Measurements from ENCODE around the gene LYPD6.
"Not testable (repeated sequence)": the region's sequence is repeated elsewhere in the genome, so short reads cannot be mapped to it uniquely, and the experiment has no call there.

LYPD6 gene, protein sequence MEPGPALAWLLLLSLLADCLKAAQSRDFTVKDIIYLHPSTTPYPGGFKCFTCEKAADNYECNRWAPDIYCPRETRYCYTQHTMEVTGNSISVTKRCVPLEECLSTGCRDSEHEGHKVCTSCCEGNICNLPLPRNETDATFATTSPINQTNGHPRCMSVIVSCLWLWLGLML

DNA sequence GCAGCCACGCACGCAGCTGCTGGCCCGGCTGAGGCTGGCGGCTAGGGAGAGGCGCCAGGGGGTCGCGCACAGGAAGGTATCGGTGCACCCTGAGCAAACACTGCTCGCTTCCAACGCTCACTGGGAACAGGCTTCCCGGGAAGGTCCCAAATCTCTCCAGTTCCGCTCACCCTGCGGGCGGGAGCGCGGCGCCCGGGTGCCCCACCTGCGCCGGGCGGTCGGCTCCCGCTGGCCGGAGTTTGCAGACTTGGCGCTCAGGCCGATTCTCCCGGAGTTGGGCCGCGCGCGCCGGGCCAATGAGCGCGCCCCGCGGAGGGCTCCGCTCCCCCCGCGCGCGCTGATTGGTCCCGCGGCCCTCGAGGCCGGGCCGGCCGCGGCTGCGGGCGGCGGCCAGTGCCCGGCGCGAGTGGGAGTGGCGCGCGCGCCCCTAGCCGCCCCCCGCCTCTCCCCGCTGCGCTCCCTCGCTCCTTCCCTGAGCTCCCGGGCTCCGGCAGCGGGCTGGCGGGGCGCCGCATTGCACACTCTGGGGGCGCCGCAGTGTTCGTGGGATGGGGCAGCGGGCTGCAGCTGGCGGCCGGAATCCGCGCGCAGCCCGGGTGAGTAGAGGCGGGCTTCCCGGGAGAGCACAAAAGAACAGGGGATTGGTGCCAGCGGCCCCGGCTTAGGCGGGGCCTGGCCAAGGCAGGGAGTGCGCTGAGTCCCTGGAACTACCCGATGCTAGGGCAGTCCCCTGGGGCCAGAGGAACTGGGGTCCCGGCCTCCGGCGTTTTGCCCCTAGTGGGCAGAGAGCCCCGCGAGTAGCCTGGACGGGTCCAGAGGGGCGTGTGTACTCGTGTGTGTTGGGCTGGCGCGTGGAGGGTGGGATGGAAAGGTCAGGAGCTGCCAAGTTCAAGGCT lies at the start of gene LYPD6:
TSS of gene LYPD6 (plus strand) at position 461 of the 896 bp plus-strand sequence. CDS start 107,122 bp downstream, outside the sequence.
- no peak for DNase-seq

DNA sequence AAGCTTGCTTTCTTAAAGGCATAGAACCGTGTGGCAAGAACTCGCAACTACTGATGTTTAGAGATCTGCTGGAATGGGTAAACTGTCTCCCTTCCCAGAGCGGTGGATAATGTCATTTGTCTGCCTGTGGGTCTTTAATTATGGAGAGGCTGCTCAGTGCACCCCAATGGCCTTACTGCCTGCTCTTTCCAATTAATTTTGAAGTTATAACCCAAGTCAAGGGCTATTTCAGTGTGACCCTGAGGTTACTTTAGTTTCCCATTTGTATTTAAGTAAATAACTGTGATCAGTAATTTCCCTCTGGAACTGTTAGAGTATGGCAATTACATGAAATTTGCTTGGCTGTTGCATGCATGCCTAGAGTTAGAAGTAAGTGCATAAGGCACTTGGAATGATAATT lies 48.9 kb upstream of the LYPD6 start:
- DNase-seq, result no peak

DNA sequence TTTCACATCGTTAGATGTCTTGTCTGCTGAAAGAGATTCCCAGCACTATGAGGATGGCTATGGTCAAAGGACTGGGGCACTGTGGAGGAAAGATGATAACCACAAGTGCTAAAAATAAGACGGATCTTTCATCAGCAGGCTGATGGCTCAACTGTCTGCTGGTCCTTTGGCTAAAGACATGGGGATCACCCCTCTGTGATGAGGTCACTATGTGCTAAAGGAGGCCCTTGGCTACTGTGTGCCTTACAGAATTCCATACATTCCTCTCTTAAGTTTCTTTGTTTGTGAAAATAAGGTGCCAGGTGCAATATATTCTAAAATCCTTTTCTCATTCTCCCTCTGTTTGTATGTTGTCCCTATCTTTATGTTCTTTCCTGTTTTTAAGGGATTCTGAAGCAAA lies 39.7 kb upstream of the LYPD6 start:
- DNase-seq, result no peak

DNA sequence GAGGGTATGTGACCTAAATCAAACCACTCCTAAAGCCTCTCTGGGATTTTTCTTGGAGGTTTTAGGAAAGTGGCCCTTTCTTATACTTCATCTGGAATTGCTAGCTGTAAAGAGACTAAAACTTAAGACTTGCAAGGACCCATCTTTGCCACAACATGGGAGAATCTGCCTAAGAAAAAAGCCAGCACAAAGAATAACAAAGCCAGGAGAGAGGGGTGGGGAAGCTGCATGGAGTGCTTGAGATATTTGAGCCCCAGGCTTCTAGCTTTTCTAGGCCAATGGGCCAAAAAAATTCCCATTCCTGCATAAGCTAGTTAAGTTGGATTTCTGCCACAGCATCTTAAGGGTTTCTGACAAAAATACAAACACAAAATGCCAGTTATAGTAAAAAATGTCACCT lies 38.5 kb upstream of the LYPD6 start:
- no peak for DNase-seq

GRCh38 chr2:149296031-149296430 lies 34.4 kb upstream of the LYPD6 start:
- DNase-seq, result no peak

GRCh38 chr2:149307014-149307413 lies 23.4 kb upstream of the LYPD6 start:
- DNase-seq, result no peak

DNA sequence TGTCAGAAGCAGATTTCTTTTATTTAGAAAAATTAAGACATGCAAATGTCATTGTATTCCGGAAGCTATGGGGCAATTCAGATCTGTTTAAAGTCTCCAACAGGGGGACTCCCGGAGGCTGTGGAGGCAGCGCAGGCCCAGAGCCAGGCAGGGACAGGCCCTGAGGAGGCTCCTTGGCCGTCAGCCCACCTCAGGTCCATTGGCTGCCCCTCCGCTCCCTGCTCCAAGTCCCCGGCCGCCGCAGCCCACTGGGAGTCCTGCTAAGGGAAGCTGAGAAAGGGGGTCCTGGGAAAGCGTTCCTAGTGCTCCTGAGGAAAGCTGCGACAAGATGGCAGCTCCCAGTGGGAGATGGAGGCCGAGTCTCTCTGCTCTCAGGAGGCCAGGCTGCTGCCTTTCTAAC lies 20.0 kb upstream of the LYPD6 start:
- no peak for DNase-seq

GRCh38 chr2:149312039-149312438 lies 18.3 kb upstream of the LYPD6 start:
- no peak for DNase-seq

GRCh38 chr2:149313512-149313972 lies 16.8 kb upstream of the LYPD6 start:
- no peak for DNase-seq

- DNase-seq, result no peak
These were observed 15.7 kb upstream of the LYPD6 start for GRCh38 chr2:149314687-149315086.

- no peak for DNase-seq
These were observed 14.9 kb upstream of the LYPD6 start for GRCh38 chr2:149315461-149315860.

- not testable (repeated sequence) for DNase-seq
These were observed 11.8 kb upstream of the LYPD6 start for GRCh38 chr2:149318566-149318965.

DNA sequence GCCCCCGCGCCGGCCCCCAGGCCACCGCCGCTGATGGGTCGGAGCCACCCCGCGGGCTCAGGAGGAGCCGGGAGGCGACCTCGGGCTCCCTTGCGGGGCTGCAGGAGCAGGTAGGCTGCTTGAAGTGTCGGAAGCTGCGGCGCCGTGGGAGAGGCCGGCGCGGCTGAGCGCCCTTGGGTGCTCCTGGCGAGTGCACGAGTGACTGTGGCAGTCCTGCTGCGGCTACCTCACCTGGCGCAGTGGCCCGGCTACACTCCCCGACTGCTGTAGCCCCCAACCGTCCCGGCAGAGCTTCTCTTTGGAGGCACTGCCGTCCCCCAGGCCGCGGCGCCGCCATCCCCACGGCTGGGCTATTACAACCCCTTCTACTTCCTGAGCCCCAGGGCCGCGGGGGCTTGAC lies 10.0 kb upstream of the LYPD6 start:
- no peak for DNase-seq

DNA sequence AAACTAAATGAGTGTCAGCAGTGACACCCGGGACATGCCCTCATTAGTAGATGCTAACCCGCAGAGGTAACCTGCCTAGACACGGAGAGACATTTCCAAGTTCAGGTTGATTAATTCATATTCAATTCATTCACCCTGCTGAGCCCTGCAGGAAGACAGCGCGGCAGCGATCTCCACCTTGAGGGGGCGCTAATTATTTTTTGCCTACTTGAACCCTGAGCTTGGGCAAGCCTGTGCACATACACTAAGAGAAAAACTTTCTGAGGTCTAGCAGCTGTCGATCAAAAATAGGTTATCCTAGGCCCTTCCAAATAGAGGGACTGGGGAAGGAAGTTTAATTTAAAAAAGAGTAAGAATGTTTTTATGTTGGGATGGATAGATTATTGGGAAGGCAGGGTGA lies 1.3 kb upstream of the LYPD6 start:
- DNase-seq, result no peak

GRCh38 chr2:149329489-149330126 lies 779 bp upstream of the LYPD6 start:
- DNase-seq, result no peak

DNA sequence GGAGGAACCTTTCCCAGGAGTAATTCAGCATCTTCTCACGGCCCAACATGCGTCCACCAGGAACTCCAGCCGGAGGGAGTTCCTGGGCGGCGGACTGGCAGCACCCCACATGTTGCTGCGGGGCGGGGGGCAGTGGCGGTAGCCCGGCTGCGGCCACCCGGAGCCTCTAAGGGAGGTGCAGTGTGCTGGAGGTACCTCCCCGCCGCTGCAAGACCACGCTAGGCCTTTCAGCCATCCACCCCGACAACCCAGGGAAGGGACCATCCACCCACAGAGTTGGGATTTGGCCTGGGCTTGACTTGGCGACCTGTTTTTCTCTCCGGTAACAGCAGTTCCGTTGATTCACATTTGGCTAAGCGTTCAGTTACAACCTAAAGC lies 625 bp downstream of the LYPD6 start:
- DNase-seq, result no peak

DNA sequence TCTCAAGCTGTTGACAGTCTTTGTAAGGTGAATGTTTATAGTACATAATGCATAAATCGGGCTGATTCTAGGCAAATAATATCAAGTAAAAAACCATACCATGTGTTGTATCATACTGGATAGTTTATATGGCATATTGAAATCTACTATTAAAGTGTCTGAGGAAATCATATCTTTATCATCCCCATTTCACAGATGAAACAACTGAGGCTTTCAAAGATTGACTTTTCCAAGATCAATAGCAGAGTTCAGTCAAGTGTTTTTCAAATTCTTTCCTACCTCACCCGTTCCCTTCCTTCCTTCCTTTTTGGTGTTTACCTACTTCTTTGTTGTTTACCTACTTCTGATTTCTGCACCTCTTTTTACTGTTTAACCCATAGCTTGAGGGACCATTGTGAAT lies 2.0 kb downstream of the LYPD6 start:
- no peak for DNase-seq

DNA sequence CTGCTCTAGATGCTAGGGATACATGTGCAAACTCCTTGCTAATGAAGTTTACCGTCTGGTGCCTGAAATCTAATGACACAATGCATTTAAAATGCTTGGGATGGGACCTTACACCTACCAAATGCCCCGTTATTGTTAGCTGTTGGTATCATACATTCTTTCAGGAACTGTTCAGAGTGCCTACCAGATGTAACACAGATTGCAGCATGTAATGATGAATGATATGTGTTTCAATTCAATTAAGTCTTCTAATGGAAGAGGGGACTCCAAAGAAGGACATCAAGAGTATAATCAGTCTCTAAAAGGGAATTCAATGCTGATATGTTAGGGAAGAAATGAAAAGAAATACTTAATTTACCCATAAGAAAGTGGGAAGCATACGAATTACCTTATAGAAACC lies 3.2 kb downstream of the LYPD6 start:
- DNase-seq, result no peak

- DNase-seq, result no peak
These were observed 3.8 kb downstream of the LYPD6 start for GRCh38 chr2:149334156-149334555.

DNA sequence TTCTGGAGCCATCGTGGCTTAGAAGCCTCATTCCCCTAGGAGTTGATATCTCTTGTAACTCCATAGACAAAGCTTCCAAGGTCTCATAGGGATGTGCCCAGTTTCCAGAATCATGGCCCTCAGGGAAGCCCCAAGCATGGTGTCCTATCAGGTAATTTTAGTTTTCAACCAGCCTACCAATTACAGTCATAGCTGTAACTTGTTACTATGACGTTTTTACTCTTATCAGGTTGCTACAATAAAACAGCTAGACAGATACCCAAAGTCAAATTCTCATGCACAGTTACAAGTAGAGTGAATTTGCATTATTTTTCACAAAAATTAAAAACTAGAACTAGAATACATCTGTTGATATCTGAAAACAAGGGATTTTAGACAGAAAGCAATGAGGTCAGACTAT lies 8.9 kb downstream of the LYPD6 start:
- DNase-seq, result no peak

- no peak for DNase-seq
These were observed 12.1 kb downstream of the LYPD6 start for GRCh38 chr2:149342509-149342908.

DNA sequence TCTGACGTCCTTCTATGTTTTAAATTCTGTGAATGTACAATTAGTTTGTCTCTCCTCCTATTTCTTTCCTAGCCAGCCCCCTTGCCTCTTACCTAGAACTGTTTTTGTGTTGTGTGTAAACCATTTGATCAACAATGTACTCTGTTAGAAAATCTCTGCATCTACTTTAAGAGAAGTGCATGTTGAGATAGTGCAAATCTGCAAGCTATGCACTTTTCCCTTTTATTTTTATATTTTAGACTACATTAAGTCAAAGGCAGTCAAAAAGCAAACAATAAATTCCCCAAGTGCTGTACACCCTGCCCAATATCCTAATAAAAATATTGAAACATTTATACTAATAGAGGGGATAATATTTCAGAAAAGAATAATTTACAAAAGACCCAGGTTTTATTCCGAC lies 13.7 kb downstream of the LYPD6 start:
- no peak for DNase-seq

DNA sequence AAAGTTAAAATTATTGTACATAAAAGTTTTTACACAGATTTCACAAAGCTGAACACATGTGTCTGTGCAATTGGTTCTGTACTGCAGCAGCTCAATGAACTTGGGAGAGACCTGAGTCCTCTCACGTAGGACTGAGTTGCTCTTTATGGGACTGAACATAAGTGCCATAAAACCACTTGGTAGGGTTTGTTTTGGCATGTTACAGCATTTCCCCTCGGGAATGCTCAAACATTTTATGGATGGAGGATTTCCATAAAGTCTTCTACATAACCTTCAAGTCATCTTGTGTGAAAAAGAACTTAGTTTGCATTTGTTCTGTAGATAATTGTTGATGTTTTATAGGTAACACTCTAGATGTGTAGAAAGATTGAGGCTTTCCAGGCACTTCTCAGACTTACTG lies 15.9 kb downstream of the LYPD6 start:
- no peak for DNase-seq

DNA sequence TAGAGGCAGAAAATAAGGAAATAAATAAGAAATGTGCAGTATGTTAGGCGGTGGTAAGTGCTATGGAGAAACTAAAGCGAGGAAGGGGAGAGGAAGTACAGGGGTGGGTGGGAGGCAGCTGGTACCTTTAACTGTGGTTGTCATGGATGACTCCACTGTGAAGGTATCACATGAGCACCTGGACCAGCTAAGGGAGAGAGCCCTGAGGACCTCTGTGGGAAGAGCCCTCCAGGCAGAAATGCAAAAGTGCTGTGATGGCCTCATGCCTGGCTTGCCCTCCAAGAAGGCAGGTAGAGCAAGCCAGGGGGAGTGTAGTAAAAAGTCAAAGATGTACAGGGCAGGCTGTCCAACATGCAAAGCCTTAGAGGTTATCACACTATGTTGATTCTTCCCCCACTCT lies 17.9 kb downstream of the LYPD6 start:
- DNase-seq, result no peak

Measured in CD4-positive, alpha-beta T cell treated with Interleukin-17A for 4 hours (primary cell).